Activated naive CD4-positive, alpha-beta T cell treated with anti-CD3 and anti-CD28 coated beads, Interleukin-2, amount 10 ng/mL, durations not matched to agents 7 days and 5 days (primary cell): Measurements from ENCODE around the gene LPXN.

ENCODE experiments used
- CTCF ChIA-PET: fragments of 350-600 bp; sonication (Branson Sonifier 250); formaldehyde crosslinking; loops from one replicate; lab custom pipeline; 2021; ENCODE audit warnings: antibody characterized with exemption; lab: Charles Lee
- DNase-seq: peaks from one replicate; pipeline ENCODE4 v3.0.0-alpha.2; 2020
- H3K27ac Mint-ChIP-seq: one replicate; pipeline ENCODE4 v1.8.0; 2021; ENCODE audit warnings: mild to moderate bottlenecking, moderate library complexity, mixed read lengths
- H3K27me3 Mint-ChIP-seq: one replicate; pipeline ENCODE4 v1.8.0; 2021; ENCODE audit warnings: mild to moderate bottlenecking, mixed read lengths
- H3K36me3 Mint-ChIP-seq: one replicate; pipeline ENCODE4 v1.8.0; 2021; ENCODE audit warnings: mixed read lengths
- H3K4me1 Mint-ChIP-seq: one replicate; pipeline ENCODE4 v1.8.0; 2021; ENCODE audit warnings: mixed read lengths
- H3K4me3 Mint-ChIP-seq: one replicate; pipeline ENCODE4 v1.8.0; 2021; ENCODE audit warnings: mild to moderate bottlenecking, moderate library complexity, mixed read lengths
- H3K9me3 Mint-ChIP-seq: one replicate; pipeline ENCODE4 v1.8.0; 2021; ENCODE audit warnings: mixed read lengths

LPXN gene

DNA sequence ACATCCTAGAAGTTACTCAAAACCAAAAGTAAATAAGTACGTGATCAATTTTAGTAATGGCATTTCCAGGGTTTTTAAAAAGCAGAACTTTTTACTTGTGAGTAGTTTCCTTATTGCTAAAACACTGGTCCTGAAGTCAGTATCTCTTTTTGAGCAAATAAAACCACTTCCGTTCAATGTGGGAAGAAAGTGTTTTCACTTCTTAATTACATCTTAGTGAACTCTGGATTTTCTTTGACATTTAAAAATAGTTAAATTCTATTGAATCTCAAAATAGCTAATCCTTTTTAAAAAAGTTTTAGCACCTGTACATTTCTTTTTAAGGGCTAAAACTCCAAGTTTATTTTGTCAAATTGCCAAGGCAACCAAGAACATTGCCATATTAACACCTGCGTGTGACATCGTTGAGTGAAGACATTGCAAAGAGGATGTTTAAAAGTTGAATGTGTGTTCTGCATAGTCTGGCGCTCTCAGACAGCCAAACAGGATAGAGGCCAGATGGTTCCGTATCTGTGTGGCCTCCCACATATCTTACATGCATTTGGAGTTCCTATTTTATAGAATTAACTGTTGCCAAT, 50.5 kb downstream of the LPXN start:
- H3K36me3 Mint-ChIP-seq, result peaks cover 33% of the 10 kb centered on the region
- DNase-seq, result peak; percentile 54
- no peaks in the 10 kb centered on the region for H3K9me3 Mint-ChIP-seq
- CTCF ChIA-PET, result interaction anchor here (0.6 to 2.5 kb wide), 10 partner anchors 7 to 881 kb away, joined by 3 to 9 read pairs (median 5); partner anchors contain the start of gene OR5B21
- peaks cover 62% of the 10 kb centered on the region for H3K4me1 Mint-ChIP-seq
- H3K27ac Mint-ChIP-seq, result peak overlapping the region; percentile 93
- no peaks in the 10 kb centered on the region for H3K27me3 Mint-ChIP-seq
- H3K4me3 Mint-ChIP-seq, result peak overlapping the region; percentile 64

DNA sequence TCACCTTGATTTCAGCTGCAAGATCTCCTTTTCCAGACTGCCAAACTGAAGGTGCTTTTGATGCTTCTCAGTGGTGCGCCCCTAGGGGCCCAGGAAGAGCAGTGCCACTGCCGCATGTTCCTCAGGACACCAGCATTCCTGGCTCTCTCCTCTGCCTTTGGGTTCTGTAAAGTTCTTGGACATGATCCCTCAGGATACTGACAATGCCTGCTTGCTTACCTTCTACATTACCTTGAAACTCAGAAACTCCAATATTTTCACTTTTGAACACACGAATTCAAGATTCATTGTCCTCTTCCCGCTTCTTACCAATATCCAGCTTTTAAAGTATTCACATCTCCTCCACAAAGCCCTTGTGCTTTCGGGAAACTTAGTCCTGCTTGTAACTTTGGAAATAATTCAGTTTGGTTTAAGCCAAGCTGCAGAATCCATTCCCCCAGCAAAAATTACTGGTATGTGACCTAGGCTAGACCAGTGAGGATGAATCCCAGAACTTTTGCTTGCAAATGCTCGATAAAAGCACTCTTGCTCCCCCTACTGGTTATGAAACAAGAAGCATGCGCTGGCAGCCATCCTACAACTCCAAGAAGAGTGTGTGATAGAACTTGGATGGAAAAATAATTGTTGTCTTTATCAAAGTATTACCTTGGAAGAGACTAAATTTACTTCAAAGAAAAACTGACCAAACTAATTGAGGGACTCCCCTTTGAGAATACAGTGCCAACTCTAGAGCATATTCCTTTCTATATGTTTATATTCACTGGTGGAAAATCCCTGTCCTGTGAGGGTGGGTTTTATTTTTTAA, 51.2 kb downstream of the LPXN start:
- Mint-ChIP-seq H3K27ac (peak overlapping the region; percentile 93), H3K36me3 (peaks cover 26% of the 10 kb centered on the region), H3K4me3 (peak overlapping the region; percentile 64), H3K9me3 (no peaks in the 10 kb centered on the region), H3K27me3 (no peaks in the 10 kb centered on the region), H3K4me1 (peaks cover 55% of the 10 kb centered on the region)
- CTCF ChIA-PET, result interaction anchor here (0.6 to 2.5 kb wide), 23 partner anchors 8 to 885 kb away, joined by 3 to 7 read pairs (median 3); partner anchors contain the start of genes LPXN and OR5B21
- peak; percentile 57 for DNase-seq

DNA sequence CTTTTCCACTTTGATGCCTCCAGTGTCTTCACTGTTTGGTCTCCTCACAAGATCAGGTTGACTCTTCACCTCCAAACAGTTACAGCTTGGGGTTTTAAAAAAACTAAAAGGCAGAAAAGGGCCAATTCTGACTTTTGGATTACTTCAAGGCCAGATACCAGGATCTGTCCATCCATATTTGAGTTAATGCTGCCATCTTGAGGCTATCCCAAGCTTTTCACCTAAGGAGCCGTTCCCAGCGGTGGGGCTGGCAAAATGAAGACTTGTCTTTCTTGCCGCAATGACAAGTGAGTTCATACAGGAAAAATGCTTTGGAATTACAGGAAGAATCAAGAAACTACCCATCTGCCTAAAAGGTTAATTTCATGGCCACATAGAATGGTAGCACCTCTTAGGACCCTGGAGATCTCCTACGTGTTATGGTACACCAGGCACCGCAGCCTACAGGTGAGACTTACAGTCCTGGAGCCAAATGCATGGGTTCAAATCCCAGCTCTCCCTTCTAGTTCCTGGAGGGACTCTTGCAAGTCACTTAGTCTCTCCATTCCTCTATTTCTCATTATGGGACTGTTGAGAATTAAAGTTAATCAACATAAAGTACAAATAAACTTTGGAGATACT, 61.8 kb downstream of the LPXN start:
- no peaks in the 10 kb centered on the region for H3K27me3 Mint-ChIP-seq
- H3K4me1 Mint-ChIP-seq, result no peaks in the 10 kb centered on the region
- no peaks in the 10 kb centered on the region for H3K9me3 Mint-ChIP-seq
- no peaks in the 10 kb centered on the region for H3K36me3 Mint-ChIP-seq
- no peak overlapping the region for H3K4me3 Mint-ChIP-seq
- no peak overlapping the region for H3K27ac Mint-ChIP-seq
- peak; percentile 25 for DNase-seq
- CTCF ChIA-PET, result interaction anchor here (1.2 to 2.7 kb wide), 3 partner anchors 9 to 228 kb away, joined by 3 to 10 read pairs (median 6); no protein-coding TSS in a partner anchor

DNA sequence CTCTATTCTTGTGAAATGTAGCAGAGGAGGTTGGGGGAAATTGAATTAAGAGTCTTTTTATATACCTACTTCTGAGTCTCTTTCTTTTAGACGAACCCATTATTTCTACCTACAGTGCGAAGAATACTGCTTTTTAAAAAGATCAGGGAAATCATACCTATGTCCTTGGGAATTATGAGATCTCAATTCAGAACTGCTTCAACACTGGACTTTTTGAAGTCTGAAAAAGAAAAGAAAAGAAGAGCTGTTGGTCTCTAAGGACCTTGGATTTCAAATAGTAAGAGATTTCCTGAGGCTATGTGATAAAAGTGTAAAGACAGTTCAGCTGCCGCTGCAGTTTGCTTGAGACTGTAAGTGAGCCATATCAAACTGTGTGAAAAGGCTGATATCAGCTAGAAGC, 64.0 kb downstream of the LPXN start:
- CTCF ChIA-PET, result interaction anchor here (0.6 to 2.7 kb wide), 3 partner anchors 12 to 226 kb away, joined by 3 to 10 read pairs (median 4); no protein-coding TSS in a partner anchor
- H3K36me3 Mint-ChIP-seq, result no peaks in the 10 kb centered on the region
- no peaks in the 10 kb centered on the region for H3K4me1 Mint-ChIP-seq
- no peak overlapping the region for H3K27ac Mint-ChIP-seq
- no peak for DNase-seq
- H3K4me3 Mint-ChIP-seq, result no peak overlapping the region
- no peaks in the 10 kb centered on the region for H3K27me3 Mint-ChIP-seq
- H3K9me3 Mint-ChIP-seq, result no peaks in the 10 kb centered on the region

DNA sequence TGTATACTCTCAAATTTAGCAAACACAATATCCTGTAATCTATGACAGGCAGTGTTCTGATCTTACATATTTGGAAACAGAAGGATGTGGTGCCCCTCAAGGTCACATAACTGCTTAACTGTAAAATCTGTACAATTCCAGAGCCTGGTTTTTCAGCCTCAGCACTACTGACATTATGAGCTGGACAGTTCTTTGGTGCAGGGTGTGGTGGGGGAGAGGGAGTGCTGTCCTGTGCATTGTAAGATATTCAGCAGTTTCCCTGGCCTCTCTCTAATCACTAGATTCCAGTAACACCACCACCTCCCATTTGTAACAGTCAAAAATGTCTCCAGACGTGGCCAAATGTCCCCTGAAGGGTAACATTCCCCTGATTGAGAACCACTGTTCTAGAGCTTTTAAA, 65.9 kb downstream of the LPXN start:
- CTCF ChIA-PET, result interaction anchor here (2.7 kb wide), 1 partner anchor 14 kb away, joined by 7 read pairs; no protein-coding TSS in a partner anchor
- H3K4me1 Mint-ChIP-seq, result no peaks in the 10 kb centered on the region
- no peak for DNase-seq
- H3K4me3 Mint-ChIP-seq, result no peak overlapping the region
- no peaks in the 10 kb centered on the region for H3K9me3 Mint-ChIP-seq
- H3K27ac Mint-ChIP-seq, result no peak overlapping the region
- H3K27me3 Mint-ChIP-seq, result no peaks in the 10 kb centered on the region
- H3K36me3 Mint-ChIP-seq, result no peaks in the 10 kb centered on the region

DNA sequence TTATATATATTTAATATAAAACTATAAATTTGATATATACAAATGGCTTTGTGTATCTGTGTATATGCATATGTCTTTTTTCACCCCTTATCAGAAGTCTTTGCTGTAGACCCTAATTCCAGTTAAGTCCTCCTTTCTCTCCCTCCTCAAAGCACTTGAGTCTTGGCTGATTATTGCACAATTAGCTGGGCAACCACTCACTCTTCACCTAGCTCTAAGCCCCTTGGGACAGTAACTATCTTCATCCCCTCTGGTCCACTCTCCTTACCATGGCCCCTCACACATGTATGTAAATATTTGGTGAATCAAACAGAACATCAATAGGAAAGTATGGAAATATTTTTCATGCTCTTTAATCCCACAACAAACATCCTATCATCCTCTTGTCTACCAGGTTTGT, 66.8 kb downstream of the LPXN start:
- Mint-ChIP-seq H3K9me3 (no peaks in the 10 kb centered on the region), H3K4me3 (no peak overlapping the region), H3K27ac (no peak overlapping the region), H3K4me1 (no peaks in the 10 kb centered on the region), H3K27me3 (no peaks in the 10 kb centered on the region), H3K36me3 (no peaks in the 10 kb centered on the region)
- no peak for DNase-seq
- CTCF ChIA-PET, result interaction anchor here (1.4 to 2.7 kb wide), 2 partner anchors 9 to 15 kb away, joined by 4 to 7 read pairs; no protein-coding TSS in a partner anchor

DNA sequence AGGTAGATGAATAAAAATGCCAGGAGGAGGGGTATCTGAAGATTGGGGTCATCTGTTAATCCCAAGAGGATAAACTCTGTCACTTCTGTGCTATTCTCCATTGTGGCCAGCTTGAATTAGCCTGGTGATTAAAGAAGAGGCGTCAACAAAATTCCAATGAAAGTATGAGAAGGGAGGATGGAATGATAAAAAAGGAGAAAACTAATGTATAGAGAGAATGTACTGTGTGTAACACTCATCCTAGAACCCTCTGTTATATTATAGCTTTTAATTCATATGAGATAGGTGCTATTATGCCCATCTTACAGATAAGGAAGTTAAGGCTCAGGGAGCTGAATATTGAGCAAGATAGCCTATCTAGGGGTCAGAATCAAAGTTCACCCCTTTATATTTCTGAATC, 67.7 kb downstream of the LPXN start, which contains the start of gene OR5B21:
Gene OR5B21, minus strand, starts transcription at position 101 of the 400 bp plus-strand sequence. Its CDS starts 0 bp downstream, at position 101.
- no peak within 1 kb of the TSS for H3K27ac Mint-ChIP-seq
- no peaks in the 10 kb centered on the region for H3K4me1 Mint-ChIP-seq
- CTCF ChIA-PET, result interaction anchor here (1.4 to 2.7 kb wide), 2 partner anchors 8 to 16 kb away, joined by 4 to 7 read pairs; no protein-coding TSS in a partner anchor
- H3K4me3 Mint-ChIP-seq, result no peak within 1 kb of the TSS
- no peak for DNase-seq
- H3K9me3 Mint-ChIP-seq, result no peaks in the 10 kb centered on the region
- H3K36me3 Mint-ChIP-seq, result no peaks in the 10 kb centered on the region
- H3K27me3 Mint-ChIP-seq, result no peaks in the 10 kb centered on the region

DNA sequence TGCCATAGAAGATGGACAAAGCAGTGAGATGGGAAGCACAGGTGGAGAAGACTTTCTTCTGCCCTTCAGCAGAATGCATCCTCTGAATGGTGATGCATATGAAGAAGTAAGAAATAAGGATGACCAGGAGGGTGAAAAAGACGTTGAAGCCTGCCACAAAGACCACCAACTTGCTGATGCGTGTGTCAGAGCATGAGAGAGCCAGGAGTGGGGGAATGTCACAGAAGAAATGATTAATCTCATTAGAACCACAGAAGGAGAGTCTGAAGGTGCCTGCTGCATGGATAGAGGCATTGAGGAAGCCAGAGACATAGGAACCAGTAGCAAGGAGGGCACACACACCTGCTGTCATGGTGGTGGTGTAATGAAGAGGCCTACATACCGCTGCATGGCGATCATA, 68.3 kb downstream of the LPXN start:
- CTCF ChIA-PET, result interaction anchor here (2.7 kb wide), 1 partner anchor 17 kb away, joined by 7 read pairs; no protein-coding TSS in a partner anchor
- no peaks in the 10 kb centered on the region for H3K9me3 Mint-ChIP-seq
- no peaks in the 10 kb centered on the region for H3K27me3 Mint-ChIP-seq
- no peak for DNase-seq
- H3K4me3 Mint-ChIP-seq, result no peak overlapping the region
- no peaks in the 10 kb centered on the region for H3K4me1 Mint-ChIP-seq
- no peaks in the 10 kb centered on the region for H3K36me3 Mint-ChIP-seq
- no peak overlapping the region for H3K27ac Mint-ChIP-seq

DNA sequence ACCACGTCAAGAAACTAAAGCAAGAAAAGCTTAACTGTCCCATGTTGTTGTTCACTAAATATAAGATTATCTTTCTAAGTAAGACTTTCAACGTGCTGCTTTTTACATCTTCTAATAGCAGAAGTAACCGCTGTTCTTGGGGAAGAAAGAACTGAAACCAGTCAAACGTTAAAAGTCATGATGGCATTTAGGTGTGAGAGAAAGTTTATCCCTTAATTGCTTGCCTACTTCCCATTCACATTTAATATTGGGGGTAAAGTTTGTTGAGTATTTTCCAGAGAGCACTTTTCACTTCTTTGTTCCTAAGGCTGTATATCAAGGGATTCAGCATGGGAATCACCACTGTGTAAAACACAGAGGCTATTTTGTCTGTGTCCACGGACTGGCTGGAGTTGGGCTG, 68.7 kb downstream of the LPXN start:
- Mint-ChIP-seq H3K9me3 (no peaks in the 10 kb centered on the region), H3K27me3 (no peaks in the 10 kb centered on the region), H3K4me1 (no peaks in the 10 kb centered on the region), H3K36me3 (no peaks in the 10 kb centered on the region), H3K27ac (no peak overlapping the region), H3K4me3 (no peak overlapping the region)
- no peak for DNase-seq
- CTCF ChIA-PET, result no interaction called here

DNA sequence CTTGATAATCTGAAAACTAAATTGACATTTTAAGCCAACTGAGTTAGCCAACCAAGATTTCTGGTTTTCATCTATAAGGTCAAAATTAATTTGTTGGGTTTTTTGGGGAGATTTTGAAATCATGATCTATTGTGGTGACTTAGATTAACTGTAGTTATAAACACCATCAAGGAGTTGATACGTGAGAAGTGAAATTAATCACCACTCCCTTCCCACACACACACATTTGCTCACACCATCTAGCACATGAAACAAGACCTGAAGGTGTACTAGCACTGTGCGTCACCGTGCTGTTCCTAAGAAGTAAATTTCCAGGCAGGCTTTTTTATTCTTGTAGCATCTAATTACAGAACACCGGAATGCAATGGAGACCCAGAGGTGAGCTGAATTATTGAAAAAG, 69.8 kb downstream of the LPXN start:
- Mint-ChIP-seq H3K27me3 (no peaks in the 10 kb centered on the region), H3K4me3 (no peak overlapping the region), H3K9me3 (no peaks in the 10 kb centered on the region), H3K4me1 (no peaks in the 10 kb centered on the region), H3K36me3 (no peaks in the 10 kb centered on the region), H3K27ac (no peak overlapping the region)
- no peak for DNase-seq
- CTCF ChIA-PET, result interaction anchor here (2.3 kb wide), 1 partner anchor 8 kb away, joined by 6 read pairs; no protein-coding TSS in a partner anchor

DNA sequence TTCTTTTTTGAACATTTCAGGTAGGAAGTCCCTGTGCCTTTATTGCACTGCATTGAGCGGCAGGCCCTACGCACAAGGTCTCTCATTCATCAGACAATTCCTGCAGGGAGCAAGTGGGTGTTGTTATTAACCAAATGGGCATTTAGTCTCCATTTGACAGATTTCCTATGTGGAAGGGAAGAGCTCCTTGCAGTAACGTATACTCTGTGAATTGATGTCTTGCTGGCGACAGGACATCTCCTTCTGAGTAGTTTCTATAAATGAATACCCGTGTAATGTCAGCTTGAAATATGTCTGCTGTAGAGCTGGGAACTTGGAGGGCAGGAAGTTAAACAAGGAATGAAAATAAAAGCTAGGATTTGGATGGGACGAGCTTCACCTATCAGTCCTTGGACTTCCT, 71.4 kb downstream of the LPXN start:
- no peaks in the 10 kb centered on the region for H3K4me1 Mint-ChIP-seq
- CTCF ChIA-PET, result interaction anchor here (0.6 to 2.3 kb wide), 2 partner anchors 9 to 763 kb away, joined by 4 to 6 read pairs; no protein-coding TSS in a partner anchor
- no peaks in the 10 kb centered on the region for H3K27me3 Mint-ChIP-seq
- H3K27ac Mint-ChIP-seq, result no peak overlapping the region
- no peaks in the 10 kb centered on the region for H3K9me3 Mint-ChIP-seq
- DNase-seq, result no peak
- H3K36me3 Mint-ChIP-seq, result no peaks in the 10 kb centered on the region
- H3K4me3 Mint-ChIP-seq, result no peak overlapping the region

DNA sequence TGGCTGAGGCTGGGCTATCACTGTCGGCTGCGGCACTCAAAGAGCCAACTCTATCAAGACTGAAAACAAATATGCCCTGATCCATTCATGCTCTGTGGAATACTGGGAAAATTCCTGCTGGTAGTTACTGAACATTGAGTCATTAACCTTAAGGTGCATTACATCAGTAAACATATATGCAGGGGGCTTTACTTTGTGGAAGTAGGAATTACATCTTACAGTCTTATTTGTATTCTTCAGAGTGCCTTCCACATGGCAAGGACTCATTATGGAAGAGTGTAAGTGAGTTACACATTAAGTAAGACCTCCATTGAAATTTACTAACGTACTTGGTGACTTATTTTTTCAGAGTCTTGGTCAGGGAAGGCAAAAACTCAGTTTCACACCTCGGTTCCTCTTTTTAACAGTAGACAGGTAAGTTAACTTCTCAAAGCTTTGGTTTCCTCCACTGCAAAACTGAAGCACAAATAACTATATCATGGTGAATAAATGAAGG, 72.2 kb downstream of the LPXN start:
- CTCF ChIA-PET, result no interaction called here

DNA sequence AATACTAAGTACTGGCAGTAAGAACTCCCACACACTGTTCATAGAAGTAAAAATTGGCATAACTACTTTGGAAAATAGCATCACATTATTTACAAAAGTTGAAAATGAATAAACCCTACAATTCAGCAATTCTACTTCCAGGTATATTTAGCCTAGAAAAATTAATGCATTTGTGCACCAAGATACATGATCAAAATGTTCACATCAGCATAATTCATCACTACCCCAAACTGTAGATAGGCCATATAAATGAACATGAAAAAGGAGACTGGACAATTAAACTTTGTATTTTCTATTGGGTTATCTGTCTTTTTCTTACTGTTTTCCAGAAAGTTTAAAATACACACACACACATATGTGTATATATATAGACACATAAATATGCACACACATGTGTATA, 73.7 kb downstream of the LPXN start:
- CTCF ChIA-PET, result no interaction called here
- DNase-seq, result no peak
- Mint-ChIP-seq H3K9me3 (no peaks in the 10 kb centered on the region), H3K27me3 (no peaks in the 10 kb centered on the region), H3K4me1 (peaks cover 14% of the 10 kb centered on the region), H3K36me3 (no peaks in the 10 kb centered on the region), H3K4me3 (no peak overlapping the region), H3K27ac (no peak overlapping the region)

More for the DNA sequence above, 72.2 kb downstream of the LPXN start:
- no peaks in the 10 kb centered on the region for H3K9me3 Mint-ChIP-seq
- peaks cover 7% of the 10 kb centered on the region for H3K4me1 Mint-ChIP-seq
- no peaks in the 10 kb centered on the region for H3K36me3 Mint-ChIP-seq
- no peak overlapping the region for H3K4me3 Mint-ChIP-seq
- H3K27ac Mint-ChIP-seq, result no peak overlapping the region
- no peak for DNase-seq
- no peaks in the 10 kb centered on the region for H3K27me3 Mint-ChIP-seq

DNA sequence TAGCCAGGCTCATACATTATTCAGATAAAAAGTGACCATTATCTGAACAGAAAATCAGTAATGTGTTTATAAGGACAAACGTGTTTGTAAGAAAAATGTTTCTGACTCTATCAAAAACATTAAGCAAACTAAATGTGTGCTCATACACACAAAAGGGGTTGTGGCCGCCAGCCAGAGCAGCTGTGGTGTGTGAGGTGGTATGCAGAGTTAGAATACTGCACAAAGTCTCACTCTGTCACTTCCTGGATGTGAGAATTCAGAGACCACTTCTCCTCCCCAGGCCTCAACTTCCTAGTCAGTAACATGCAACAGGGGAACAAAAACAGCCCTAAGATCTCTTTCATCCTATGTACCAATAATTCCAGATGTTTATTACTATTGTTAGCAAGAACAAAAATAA, 77.2 kb downstream of the LPXN start:
- H3K36me3 Mint-ChIP-seq, result no peaks in the 10 kb centered on the region
- H3K4me1 Mint-ChIP-seq, result peaks cover 14% of the 10 kb centered on the region
- H3K4me3 Mint-ChIP-seq, result no peak overlapping the region
- H3K27me3 Mint-ChIP-seq, result no peaks in the 10 kb centered on the region
- H3K27ac Mint-ChIP-seq, result no peak overlapping the region
- DNase-seq, result peak; percentile 31
- CTCF ChIA-PET, result no interaction called here
- no peaks in the 10 kb centered on the region for H3K9me3 Mint-ChIP-seq
